Muscle layer of duodenum (tissue), 2 donors: ENCODE data around the gene ZNF200.
"Not testable (repeated sequence)": the region's sequence is repeated elsewhere in the genome, so short reads cannot be mapped to it uniquely, and the experiment has no call there.

Source experiments
- H3K27ac ChIP-seq: one replicate; pipeline ENCODE4 v1.7.0; 2013; ENCODE audit warnings: mild to moderate bottlenecking, low read length
- H3K27me3 ChIP-seq: one replicate; pipeline ENCODE4 v1.7.0; 2013; ENCODE audit warnings: low read depth, mild to moderate bottlenecking, control low read depth, low read length
- H3K36me3 ChIP-seq, 2 donors: one replicate each; pipeline ENCODE4 v1.7.0; 2013; ENCODE audit warnings: low read length in 2 of 2, control low read depth in 1 of 2, mild to moderate bottlenecking in 1 of 2; ENCODE audit not compliant: insufficient read depth in 2 of 2, control insufficient read depth in 1 of 2
- H3K4me1 ChIP-seq, 2 donors: one replicate each; pipeline ENCODE4 v1.7.0; 2013; ENCODE audit warnings: low read length in 2 of 2, mild to moderate bottlenecking in 2 of 2, control low read depth in 1 of 2, moderate library complexity in 1 of 2; ENCODE audit not compliant: insufficient read depth in 2 of 2, control insufficient read depth in 1 of 2
- H3K4me3 ChIP-seq, 2 donors: one replicate each; pipeline ENCODE4 v1.7.0; 2013; ENCODE audit warnings: low read length in 2 of 2, low read depth in 1 of 2, mild to moderate bottlenecking in 1 of 2
- H3K9me3 ChIP-seq, 2 donors: one replicate each; pipeline ENCODE4 v1.7.0; 2013; ENCODE audit warnings: low read length in 2 of 2, control low read depth in 1 of 2, mild to moderate bottlenecking in 1 of 2; ENCODE audit not compliant: control insufficient read depth in 1 of 2
- donor health status: healthy.

Gene ZNF200

DNA sequence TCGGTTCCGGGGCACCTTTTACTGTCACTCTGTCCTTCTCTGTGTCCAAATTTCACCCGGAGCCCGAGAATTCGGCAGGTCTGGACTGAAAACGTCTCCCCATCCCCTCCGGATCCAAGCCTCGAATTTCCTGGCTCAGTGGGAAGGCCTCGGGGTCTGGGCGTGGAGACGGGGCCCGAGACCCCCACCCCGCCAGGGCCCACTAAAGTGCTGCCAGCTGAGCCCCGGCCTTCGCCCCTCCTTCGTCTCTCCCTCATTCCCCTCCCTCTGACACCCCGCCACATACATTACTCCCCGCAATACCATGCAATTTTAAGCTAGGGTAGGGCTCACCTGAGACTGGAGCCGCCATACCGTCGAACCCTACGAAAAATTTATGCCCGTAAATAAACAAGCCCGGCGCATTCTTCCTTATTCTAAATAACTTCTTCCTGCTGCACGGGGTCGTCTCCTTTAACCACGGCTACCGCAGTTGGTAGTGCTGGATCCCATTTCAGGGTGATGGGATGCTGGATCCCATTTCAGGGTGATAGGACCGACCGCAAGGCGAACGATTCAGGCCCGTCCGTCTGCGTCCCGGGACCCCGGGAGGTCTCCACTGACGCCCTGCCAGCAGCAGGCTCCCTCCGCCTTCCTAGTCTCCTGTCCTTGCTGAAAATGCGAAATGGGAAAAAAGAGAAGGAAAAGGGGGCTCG lies 51.4 kb downstream of the ZNF200 start:
- H3K9me3 ChIP-seq = peaks cover 0 to 2% of the 10 kb centered on the region in 2 donors
- peaks cover 70% of the 10 kb centered on the region for H3K27me3 ChIP-seq

DNA sequence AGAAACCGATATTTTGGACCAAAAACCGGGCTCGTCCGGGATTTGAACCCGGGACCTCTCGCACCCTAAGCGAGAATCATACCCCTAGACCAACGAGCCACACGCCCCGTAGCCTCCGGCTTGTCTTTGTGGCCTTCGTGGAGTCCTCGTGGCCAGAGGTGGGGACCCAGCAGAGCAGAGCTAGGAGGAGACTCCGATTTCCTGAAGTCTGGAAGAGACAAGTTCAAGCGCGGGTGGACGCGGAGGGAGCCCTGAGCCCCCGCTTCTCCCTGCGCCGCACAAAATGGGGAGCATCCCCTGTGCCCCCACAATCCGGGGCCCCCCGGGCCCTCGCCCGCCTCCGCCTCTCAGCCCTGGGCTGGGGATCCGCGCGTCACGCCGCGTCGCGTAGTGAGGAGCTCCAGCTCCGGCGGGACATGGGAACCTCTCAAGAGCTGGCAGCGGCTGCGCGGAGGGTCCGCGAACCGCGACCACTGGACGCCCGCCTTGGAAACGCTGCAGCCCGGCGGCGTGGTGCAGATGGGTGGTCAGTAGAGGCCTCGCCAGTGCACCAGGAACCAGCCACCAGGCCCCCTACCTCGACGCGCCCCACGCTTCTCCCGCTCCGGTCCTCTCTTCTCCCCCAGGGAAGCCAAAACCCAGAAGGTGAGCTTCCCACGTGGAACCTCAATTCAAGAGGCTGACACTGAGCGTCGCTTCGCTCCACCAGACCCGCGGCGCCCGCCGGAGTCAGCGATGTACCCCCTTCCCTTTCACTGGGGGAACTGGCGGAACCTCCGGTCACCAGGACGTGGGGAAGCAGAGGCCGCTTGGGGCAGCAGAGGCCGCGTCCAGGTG lies 52.1 kb downstream of the ZNF200 start:
- Histone ChIP-seq H3K4me3 (no peak overlapping the region), H3K27ac (no peak overlapping the region), H3K27me3 (peaks cover 68% of the 10 kb centered on the region), H3K36me3 (no peaks in the 10 kb centered on the region), H3K4me1 (peaks cover 0 to 16% of the 10 kb centered on the region in 2 donors), H3K9me3 (peaks cover 0 to 2% of the 10 kb centered on the region in 2 donors)

More for the DNA sequence above, 51.4 kb downstream of the ZNF200 start:
- Histone ChIP-seq H3K36me3 (no peaks in the 10 kb centered on the region), H3K27ac (no peak overlapping the region), H3K4me1 (peaks cover 0 to 20% of the 10 kb centered on the region in 2 donors), H3K4me3 (no peak overlapping the region)

DNA sequence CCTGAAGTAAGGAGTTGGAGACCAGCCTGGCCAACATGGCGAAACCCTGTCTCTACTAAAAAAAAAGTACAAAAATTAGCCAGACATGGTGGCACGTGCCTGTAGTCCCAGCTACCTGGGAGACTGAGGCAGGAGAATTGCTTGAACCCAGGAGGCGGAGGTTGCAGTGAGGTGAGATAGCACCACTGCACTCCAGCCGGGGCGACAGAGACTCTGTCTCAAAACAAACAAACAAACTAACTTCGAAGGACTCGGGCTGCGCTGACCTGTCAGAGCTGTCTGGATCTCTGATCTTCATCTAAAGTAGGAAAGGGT lies 52.7 kb downstream of the ZNF200 start:
- H3K4me1 ChIP-seq = peaks cover 0 to 16% of the 10 kb centered on the region in 2 donors
- not testable (repeated sequence) for H3K9me3 ChIP-seq, H3K4me3 ChIP-seq, H3K27ac ChIP-seq, H3K36me3 ChIP-seq
- peaks cover 70% of the 10 kb centered on the region for H3K27me3 ChIP-seq

DNA sequence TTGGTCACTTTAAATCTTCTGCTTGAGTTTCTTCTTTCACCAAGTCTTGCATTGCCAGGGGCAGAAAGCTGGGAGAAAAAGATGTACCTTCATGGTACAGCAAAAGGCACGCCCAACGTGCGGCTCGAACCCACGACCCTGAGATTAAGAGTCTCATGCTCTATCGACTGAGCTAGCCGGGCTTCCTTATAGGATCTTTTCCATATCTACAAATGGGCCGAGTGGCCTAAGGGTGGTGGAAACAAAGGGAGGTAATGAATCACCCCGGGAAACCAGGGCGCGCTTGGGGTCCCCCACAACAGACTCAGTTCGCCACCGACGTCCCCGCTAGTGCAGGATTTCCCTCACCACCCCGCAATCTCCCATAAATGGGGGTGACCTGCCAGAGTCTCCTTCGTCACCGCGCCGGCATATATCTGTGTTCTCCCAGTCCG lies 54.5 kb downstream of the ZNF200 start:
- H3K27me3 ChIP-seq = peaks cover 70% of the 10 kb centered on the region
- no peak overlapping the region for H3K27ac ChIP-seq
- H3K4me1 ChIP-seq = peaks cover 0 to 16% of the 10 kb centered on the region in 2 donors
- no peak overlapping the region for H3K4me3 ChIP-seq
- H3K9me3 ChIP-seq = peaks cover 0 to 2% of the 10 kb centered on the region in 2 donors
- H3K36me3 ChIP-seq = no peaks in the 10 kb centered on the region

DNA sequence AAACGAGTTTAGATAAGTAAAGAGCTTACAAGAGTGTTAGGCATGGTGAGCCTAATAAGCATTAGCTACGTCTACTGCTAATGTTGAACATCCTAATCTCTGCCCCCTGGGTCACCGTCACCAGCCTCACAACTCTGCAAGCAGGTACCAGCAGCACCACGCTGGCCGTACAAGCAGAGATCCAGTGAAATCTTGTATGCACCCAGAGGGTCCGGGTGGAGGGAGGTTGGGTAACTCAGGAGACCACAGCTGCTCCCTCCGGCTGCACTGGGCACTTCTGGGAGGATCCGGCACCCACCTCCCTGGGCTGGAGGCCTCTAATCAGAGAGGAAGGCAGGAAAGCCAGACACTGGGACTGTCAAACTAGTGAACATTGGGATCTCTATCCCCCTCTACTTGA lies 55.3 kb downstream of the ZNF200 start:
- H3K4me3 ChIP-seq = no peak overlapping the region
- H3K9me3 ChIP-seq = peaks cover 0 to 2% of the 10 kb centered on the region in 2 donors
- peaks cover 77% of the 10 kb centered on the region for H3K27me3 ChIP-seq
- peaks cover 0 to 16% of the 10 kb centered on the region in 2 donors for H3K4me1 ChIP-seq
- H3K27ac ChIP-seq = no peak overlapping the region
- H3K36me3 ChIP-seq = no peaks in the 10 kb centered on the region

DNA sequence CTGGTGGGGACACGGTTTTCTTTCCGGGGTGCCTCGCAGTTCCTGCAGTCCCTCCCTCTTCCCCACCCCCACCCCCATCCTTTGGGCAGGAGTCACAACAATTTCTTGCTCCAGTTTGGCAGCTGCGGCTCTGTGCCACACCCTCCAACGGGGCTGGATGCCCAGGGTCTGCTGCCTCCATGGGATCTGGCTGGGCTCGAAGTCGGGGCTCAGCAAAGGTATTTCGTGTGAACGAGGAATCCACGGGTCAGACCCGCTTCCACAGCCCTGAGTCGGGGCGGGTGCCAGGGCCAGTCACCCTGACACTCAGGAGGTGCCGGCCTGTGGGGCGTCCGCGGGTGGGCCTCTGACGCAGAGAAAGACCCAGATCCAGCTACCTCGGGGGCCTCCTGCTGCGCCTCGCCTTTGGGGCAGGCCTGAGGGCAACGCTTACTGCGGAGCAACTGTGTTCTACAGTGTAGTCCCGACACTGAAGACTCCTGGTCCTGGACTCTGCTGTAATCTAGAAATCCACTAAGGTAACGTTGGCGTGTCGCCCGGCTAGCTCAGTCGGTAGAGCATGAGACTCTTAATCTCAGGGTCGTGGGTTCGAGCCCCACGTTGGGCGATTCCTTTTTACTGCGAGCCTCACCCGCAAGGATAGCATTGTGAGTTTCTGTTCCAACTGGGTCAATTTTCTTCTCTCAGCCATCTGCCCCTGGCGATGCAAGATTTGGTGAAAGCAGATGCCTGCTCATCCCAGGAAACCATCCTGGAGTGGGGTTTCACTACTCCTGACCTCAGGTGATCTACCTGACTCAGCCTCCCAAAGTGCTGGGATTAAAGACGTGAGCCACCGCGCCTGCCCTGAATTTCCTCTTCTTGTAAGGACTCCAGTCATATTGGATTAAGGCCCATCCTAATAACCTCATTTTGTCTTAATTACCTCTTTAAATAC lies 59.5 kb downstream of the ZNF200 start:
- H3K4me3 ChIP-seq = no peak overlapping the region
- H3K9me3 ChIP-seq = peaks cover 0 to 2% of the 10 kb centered on the region in 2 donors
- H3K36me3 ChIP-seq = no peaks in the 10 kb centered on the region
- peaks cover 0 to 15% of the 10 kb centered on the region in 2 donors for H3K4me1 ChIP-seq
- H3K27me3 ChIP-seq = peaks cover 75% of the 10 kb centered on the region
- no peak overlapping the region for H3K27ac ChIP-seq

DNA sequence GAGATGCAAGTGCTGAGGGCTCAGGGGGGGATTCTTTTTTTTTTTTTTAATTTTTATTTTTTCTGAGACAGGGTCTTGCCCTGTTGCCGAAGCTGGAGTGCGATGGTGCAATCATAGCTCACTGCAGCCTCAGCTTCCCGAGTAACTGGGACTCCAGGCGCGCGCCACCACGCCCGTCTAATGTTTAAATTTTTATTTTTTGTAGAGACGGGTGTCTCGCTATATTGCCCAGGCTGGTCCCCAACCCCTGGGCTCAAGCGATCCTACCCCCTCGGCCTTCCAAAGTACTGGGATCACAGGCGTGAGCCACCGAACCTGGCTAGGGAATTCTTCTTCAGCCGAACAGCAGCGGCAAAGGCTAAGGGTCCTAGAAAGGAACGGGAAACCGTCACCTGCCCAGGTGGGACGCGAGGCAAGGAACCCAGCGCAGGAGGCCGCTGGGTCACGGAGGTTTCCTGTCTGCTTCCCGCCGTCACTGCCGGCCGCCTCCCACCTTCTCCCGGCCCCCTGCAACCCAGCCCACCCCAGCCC lies 60.3 kb downstream of the ZNF200 start:
- Histone ChIP-seq H3K4me1 (peaks cover 0 to 21% of the 10 kb centered on the region in 2 donors), H3K27ac (no peak overlapping the region), H3K9me3 (peaks cover 0 to under 1% of the 10 kb centered on the region in 2 donors), H3K4me3 (no peak overlapping the region), H3K27me3 (peaks cover 75% of the 10 kb centered on the region), H3K36me3 (no peaks in the 10 kb centered on the region)

DNA sequence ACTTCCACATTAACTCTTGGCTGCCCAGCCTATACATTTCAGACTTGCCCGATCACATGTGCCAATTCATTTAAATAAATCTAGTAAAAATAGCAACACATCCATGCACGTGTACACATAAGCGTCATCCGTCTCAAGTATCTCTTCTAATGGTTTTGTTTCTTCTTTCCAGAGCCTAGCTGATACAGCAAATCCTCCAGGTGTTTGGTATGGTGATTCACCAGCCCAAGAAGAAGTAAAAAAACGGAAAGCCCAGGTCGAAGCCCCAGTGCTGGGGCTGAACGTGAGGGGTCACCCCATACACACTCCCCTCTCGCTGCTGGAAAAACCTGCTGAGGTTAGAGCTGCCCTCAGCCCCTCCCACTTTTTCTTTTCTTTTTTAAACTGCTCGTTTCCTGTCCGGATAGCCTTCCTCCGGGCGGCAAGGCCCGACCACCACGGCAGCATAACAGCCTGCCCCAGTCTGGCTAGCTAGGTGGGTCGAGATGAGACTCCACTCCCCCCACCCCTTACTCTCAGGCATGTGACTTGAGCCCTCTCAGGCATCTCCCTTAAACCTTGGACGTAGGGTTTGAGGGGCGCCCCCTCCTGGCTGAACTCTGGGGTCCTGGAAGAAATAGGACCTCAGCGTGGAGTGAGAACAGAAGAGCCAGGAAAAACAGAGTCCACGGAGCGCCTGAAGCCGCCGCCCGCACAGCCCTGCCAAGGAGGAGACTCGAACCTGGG lies 60.9 kb downstream of the ZNF200 start:
- no peaks in the 10 kb centered on the region for H3K36me3 ChIP-seq
- no peak overlapping the region for H3K4me3 ChIP-seq
- H3K4me1 ChIP-seq = peaks cover 0 to 21% of the 10 kb centered on the region in 2 donors
- no peaks in the 10 kb centered on the region for H3K9me3 ChIP-seq
- peaks cover 69% of the 10 kb centered on the region for H3K27me3 ChIP-seq
- no peak overlapping the region for H3K27ac ChIP-seq
